ENCODE results near the gene KCTD12. TPM values are rescaled to one million over a fixed set of nuclear protein-coding genes. Genes with fewer than 3 reads are reported as not detected.

Gene KCTD12
- polyA plus RNA-seq, 1 experiment, result 1.5 TPM

DNA sequence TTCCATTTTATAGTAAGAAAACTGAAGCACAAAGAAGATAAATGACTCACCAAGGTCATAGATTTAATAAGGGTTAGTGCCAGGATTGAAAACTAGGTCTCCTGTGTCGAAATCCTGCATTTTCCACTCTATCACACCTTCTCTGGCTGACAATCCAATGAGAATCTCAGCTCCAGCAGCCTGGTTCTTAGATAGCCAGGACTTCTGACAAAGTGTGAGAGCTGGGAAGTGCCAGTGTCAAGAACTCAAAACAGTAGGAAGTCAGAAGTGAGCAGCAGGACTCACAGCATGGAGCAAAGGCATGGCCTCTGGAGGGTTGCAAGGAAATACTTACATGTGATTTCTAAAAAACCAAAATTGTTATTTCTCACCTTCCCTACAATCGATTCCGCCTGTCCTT lies 24.3 kb downstream of the KCTD12 start:
- ChIA-PET POLR2A (interaction anchor here (0.7 kb wide), 1 partner anchor 141 kb away, joined by 3 read pairs; no protein-coding TSS in a partner anchor), CTCF (interaction anchor here (1.0 kb wide), 2 partner anchors 9 to 17 kb away, joined by 3 read pairs; no protein-coding TSS in a partner anchor)
- TF ChIP-seq, protein P1, sequence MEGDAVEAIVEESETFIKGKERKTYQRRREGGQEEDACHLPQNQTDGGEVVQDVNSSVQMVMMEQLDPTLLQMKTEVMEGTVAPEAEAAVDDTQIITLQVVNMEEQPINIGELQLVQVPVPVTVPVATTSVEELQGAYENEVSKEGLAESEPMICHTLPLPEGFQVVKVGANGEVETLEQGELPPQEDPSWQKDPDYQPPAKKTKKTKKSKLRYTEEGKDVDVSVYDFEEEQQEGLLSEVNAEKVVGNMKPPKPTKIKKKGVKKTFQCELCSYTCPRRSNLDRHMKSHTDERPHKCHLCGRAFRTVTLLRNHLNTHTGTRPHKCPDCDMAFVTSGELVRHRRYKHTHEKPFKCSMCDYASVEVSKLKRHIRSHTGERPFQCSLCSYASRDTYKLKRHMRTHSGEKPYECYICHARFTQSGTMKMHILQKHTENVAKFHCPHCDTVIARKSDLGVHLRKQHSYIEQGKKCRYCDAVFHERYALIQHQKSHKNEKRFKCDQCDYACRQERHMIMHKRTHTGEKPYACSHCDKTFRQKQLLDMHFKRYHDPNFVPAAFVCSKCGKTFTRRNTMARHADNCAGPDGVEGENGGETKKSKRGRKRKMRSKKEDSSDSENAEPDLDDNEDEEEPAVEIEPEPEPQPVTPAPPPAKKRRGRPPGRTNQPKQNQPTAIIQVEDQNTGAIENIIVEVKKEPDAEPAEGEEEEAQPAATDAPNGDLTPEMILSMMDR (IDR thresholded peaks at IDR 0.05; ENCODE audit: insufficient read depth, low read depth, low read length), result no peak

GRCh38 chr13:76860706-76861105 lies 25.5 kb downstream of the KCTD12 start:
- ChIA-PET CTCF (no interaction called here), POLR2A (no interaction called here)
- DNase-seq (ENCODE audit: low read depth), result no peak
- Histone ChIP-seq H3K27me3 (ENCODE audit: control insufficient read depth, insufficient read depth, low read length) (no peaks in the 10 kb centered on the region), H3K36me3 (ENCODE audit: control insufficient read depth, insufficient read depth, low read length) (no peaks in the 10 kb centered on the region), H3K4me3 (ENCODE audit: low read depth, low read length) (no peak overlapping the region)
- TF ChIP-seq, protein P1 (IDR thresholded peaks at IDR 0.05; ENCODE audit: insufficient read depth, low read depth, low read length), result no peak

More for the DNA sequence above, 24.3 kb downstream of the KCTD12 start:
- no peak overlapping the region for H3K4me3 ChIP-seq (ENCODE audit: low read depth, low read length)
- H3K27me3 ChIP-seq (ENCODE audit: control insufficient read depth, insufficient read depth, low read length), result no peaks in the 10 kb centered on the region
- no peaks in the 10 kb centered on the region for H3K36me3 ChIP-seq (ENCODE audit: control insufficient read depth, insufficient read depth, low read length)
- DNase-seq (ENCODE audit: low read depth), result no peak

DNA sequence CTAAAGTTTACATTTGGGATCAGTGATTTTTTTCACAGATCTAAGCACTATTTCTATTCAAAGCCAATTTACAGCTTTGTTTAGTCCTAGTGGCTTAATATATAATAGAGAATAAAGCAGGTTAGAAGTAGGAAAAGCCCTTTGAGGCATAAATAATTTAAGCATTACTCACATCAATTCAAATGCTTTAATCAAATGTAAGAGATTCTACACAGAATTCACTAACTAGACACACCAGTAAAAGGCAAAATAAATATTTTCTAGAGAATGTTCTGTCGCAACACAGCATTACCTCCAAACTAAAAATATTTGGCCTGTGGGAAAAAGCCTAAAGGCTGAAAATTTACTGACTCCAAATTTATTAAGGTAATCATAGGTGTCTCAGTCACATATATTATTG lies 31.3 kb downstream of the KCTD12 start:
- ChIA-PET POLR2A (interaction anchor here (0.6 kb wide), 1 partner anchor 176 kb away, joined by 5 read pairs; no protein-coding TSS in a partner anchor), CTCF (interaction anchor here (0.6 to 0.8 kb wide), 2 partner anchors 21 to 25 kb away, joined by 3 to 4 read pairs; no protein-coding TSS in a partner anchor)
- Histone ChIP-seq H3K36me3 (ENCODE audit: control insufficient read depth, insufficient read depth, low read length) (no peaks in the 10 kb centered on the region), H3K4me3 (ENCODE audit: low read depth, low read length) (no peak overlapping the region), H3K27me3 (ENCODE audit: control insufficient read depth, insufficient read depth, low read length) (no peaks in the 10 kb centered on the region)
- no peak for DNase-seq (ENCODE audit: low read depth)
- TF ChIP-seq, protein P1 (IDR thresholded peaks at IDR 0.05; ENCODE audit: insufficient read depth, low read depth, low read length), result no peak

DNA sequence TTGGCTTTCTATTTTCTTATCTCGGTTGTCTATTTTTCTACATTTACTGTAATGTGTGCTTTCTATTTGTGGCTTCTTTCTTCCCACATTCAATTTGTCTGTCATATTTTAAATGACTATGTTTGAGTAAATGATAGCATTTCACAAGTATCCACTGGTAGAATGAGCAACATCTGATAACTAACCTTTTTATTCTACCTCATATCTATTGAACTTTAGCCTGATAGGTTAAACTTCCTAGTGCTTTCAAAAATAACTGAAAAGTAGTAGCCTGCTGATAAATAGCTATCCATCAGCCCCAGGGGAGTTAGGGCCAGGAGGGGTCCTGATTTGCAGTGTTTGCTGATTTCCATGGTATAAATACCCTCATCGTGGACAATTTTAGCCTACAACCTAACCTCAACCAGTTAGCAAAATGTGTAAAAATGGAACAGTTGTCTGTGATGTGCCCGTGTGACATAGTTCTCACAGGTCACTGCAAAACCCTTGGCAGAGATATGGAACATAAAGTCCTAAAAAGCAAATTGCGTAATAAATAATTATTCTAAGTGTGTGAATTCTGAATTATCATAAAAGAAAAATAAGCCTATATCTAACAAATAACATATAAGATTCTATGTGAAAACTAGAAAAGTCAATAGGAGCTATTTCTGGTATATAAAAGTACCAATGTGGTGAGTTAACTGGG lies 32.1 kb downstream of the KCTD12 start:
- ChIA-PET POLR2A (no interaction called here), CTCF (interaction anchor here (0.8 kb wide), 1 partner anchor 25 kb away, joined by 3 read pairs; no protein-coding TSS in a partner anchor)
- DNase-seq (ENCODE audit: low read depth), result no peak
- no peaks in the 10 kb centered on the region for H3K36me3 ChIP-seq (ENCODE audit: control insufficient read depth, insufficient read depth, low read length)
- TF ChIP-seq, protein P1 (IDR thresholded peaks at IDR 0.05; ENCODE audit: insufficient read depth, low read depth, low read length), result no peak
- no peak overlapping the region for H3K4me3 ChIP-seq (ENCODE audit: low read depth, low read length)
- H3K27me3 ChIP-seq (ENCODE audit: control insufficient read depth, insufficient read depth, low read length), result no peaks in the 10 kb centered on the region

GRCh38 chr13:76853481-76853880 lies 32.7 kb downstream of the KCTD12 start:
- Histone ChIP-seq H3K27me3 (ENCODE audit: control insufficient read depth, insufficient read depth, low read length) (no peaks in the 10 kb centered on the region), H3K36me3 (ENCODE audit: control insufficient read depth, insufficient read depth, low read length) (no peaks in the 10 kb centered on the region), H3K4me3 (ENCODE audit: low read depth, low read length) (no peak overlapping the region)
- ChIA-PET CTCF (no interaction called here), POLR2A (no interaction called here)
- TF ChIP-seq, protein P1 (IDR thresholded peaks at IDR 0.05; ENCODE audit: insufficient read depth, low read depth, low read length), result no peak
- no peak for DNase-seq (ENCODE audit: low read depth)

All from BJ (cell line).